ENCODE results near the gene SUCNR1. TPM values are rescaled to one million over a fixed set of nuclear protein-coding genes. Genes with fewer than 3 reads are reported as not detected.

The SUCNR1 gene
- total and polyA plus RNA-seq, 2 of the 13 experiments (the other 11 are each of a cell fraction or from before 2014, with no cell fraction given): 0.03 TPM; not detected in 1

DNA sequence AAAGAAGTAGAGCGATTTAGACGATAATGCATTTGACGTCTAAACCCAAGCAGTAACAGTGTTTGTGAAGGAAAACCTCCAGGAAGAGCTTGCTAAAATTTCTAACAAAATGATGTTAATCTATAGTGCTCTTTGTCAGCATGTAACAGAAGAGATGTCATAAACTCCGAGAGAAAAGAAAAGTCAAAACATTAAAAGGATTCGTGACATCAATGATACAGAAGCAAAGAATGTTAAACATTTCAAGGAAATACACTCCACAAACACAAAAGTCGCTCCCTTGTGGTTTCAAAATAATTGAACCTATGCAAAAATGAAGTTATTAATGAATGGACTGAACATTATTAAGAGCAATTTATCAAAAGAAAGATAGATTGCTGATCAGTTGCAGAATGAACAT lies 31.6 kb upstream of the SUCNR1 start:
- in situ Hi-C loops (cut with HindIII; ENCODE audit: extremely low pct_ligation_motif_present, low pct_unique_long_range_greater_than_20kb): loop anchor here (5.0 kb wide), 1 partner anchor 400 kb away; no protein-coding TSS in a partner anchor
- no TSS peak for BruUV-seq (replicated peaks)
- CTCF ChIA-PET (ENCODE audit: low intra/inter-chr PET ratio, low total read pairs): no interaction called here

More for the DNA sequence above, 31.6 kb upstream of the SUCNR1 start:
- DNase-seq (ENCODE audit: low spot score) (no peak), ATAC-seq (no peak), FAIRE-seq (no peak)
- H3K4me2 ChIP-seq (ENCODE audit: low read depth, low read length): no peak overlapping the region
- H3K27me3 ChIP-seq (ENCODE audit: control insufficient read depth in 1 of 2, insufficient read depth in 2 of 2, low read length in 2 of 2): no peaks in the 10 kb centered on the region
- no peaks in the 10 kb centered on the region for H3K36me3 ChIP-seq (replicated peaks in 1 of 2; ENCODE audit: control insufficient read depth in 1 of 2, insufficient read depth in 2 of 2, low read length in 2 of 2)
- intact Hi-C loops (cut with micrococcal nuclease; ENCODE audit: unreplicated experiment): no loop called here
- H3K27ac ChIP-seq (ENCODE audit: extremely low read length, insufficient read depth, low read length): no peak overlapping the region
- H4K20me1 ChIP-seq (ENCODE audit: insufficient read depth, low read length): no peaks in the 10 kb centered on the region
- no peaks in the 10 kb centered on the region for H3K9me3 ChIP-seq (ENCODE audit: low read length)
- WGBS (ENCODE audit: low lambda C conversion rate): 33% methylated on average over 6 of the region's 6 CpGs
- H3K79me2 ChIP-seq (ENCODE audit: insufficient read depth, low read length): no peaks in the 10 kb centered on the region
- POLR2A ChIA-PET: no interaction called here
- TF ChIP-seq NONO (IDR thresholded peaks at IDR 0.05) (no peak), NONO (CRISPR knock-in tag; conservative IDR thresholded peaks at IDR 0.05) (no peak), ZNF780A (CRISPR knock-in tag; IDR thresholded peaks at IDR 0.05) (no peak), ZNF343 (CRISPR knock-in tag; IDR thresholded peaks at IDR 0.05) (no peak), ZNF549 (CRISPR knock-in tag; IDR thresholded peaks at IDR 0.05) (no peak), ZNF296 (CRISPR knock-in tag; conservative IDR thresholded peaks at IDR 0.05) (no peak), ZNF446 (CRISPR knock-in tag; IDR thresholded peaks at IDR 0.05) (no peak), RFXANK (CRISPR knock-in tag; IDR thresholded peaks at IDR 0.05) (no peak), EHMT2 (IDR thresholded peaks at IDR 0.05; ENCODE audit: borderline replicate concordance, low read depth, low read length) (no peak), TOPORS (CRISPR knock-in tag; IDR thresholded peaks at IDR 0.05) (no peak), ZNF891 (CRISPR knock-in tag; IDR thresholded peaks at IDR 0.05) (no peak), U2AF1 (optimal IDR thresholded peaks at IDR 0.05; ENCODE audit: low read depth, low read length) (no peak), ZNF24 (IDR thresholded peaks at IDR 0.05) (no peak), ERF (CRISPR knock-in tag; IDR thresholded peaks at IDR 0.05) (no peak), KMT2A (CRISPR knock-in tag; IDR thresholded peaks at IDR 0.05) (no peak), BRCA1 (CRISPR knock-in tag; IDR thresholded peaks at IDR 0.05) (no peak)
- TF ChIP-seq, protein P1, sequence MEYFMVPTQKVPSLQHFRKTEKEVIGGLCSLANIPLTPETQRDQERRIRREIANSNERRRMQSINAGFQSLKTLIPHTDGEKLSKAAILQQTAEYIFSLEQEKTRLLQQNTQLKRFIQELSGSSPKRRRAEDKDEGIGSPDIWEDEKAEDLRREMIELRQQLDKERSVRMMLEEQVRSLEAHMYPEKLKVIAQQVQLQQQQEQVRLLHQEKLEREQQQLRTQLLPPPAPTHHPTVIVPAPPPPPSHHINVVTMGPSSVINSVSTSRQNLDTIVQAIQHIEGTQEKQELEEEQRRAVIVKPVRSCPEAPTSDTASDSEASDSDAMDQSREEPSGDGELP (IDR thresholded peaks at IDR 0.05; ENCODE audit: borderline replicate concordance, low read depth): no peak
- TF ChIP-seq, protein P2, sequence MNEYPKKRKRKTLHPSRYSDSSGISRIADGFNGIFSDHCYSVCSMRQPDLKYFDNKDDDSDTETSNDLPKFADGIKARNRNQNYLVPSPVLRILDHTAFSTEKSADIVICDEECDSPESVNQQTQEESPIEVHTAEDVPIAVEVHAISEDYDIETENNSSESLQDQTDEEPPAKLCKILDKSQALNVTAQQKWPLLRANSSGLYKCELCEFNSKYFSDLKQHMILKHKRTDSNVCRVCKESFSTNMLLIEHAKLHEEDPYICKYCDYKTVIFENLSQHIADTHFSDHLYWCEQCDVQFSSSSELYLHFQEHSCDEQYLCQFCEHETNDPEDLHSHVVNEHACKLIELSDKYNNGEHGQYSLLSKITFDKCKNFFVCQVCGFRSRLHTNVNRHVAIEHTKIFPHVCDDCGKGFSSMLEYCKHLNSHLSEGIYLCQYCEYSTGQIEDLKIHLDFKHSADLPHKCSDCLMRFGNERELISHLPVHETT (CRISPR knock-in tag; conservative IDR thresholded peaks at IDR 0.05): no peak
- TF ChIP-seq, protein P3, sequence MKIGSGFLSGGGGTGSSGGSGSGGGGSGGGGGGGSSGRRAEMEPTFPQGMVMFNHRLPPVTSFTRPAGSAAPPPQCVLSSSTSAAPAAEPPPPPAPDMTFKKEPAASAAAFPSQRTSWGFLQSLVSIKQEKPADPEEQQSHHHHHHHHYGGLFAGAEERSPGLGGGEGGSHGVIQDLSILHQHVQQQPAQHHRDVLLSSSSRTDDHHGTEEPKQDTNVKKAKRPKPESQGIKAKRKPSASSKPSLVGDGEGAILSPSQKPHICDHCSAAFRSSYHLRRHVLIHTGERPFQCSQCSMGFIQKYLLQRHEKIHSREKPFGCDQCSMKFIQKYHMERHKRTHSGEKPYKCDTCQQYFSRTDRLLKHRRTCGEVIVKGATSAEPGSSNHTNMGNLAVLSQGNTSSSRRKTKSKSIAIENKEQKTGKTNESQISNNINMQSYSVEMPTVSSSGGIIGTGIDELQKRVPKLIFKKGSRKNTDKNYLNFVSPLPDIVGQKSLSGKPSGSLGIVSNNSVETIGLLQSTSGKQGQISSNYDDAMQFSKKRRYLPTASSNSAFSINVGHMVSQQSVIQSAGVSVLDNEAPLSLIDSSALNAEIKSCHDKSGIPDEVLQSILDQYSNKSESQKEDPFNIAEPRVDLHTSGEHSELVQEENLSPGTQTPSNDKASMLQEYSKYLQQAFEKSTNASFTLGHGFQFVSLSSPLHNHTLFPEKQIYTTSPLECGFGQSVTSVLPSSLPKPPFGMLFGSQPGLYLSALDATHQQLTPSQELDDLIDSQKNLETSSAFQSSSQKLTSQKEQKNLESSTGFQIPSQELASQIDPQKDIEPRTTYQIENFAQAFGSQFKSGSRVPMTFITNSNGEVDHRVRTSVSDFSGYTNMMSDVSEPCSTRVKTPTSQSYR (CRISPR knock-in tag; IDR thresholded peaks at IDR 0.05; ENCODE audit: borderline replicate concordance): no peak
- H2AFZ ChIP-seq (ENCODE audit: low read length): no peak overlapping the region
- H3K4me1 ChIP-seq (ENCODE audit: insufficient read depth, low read length): peaks cover 6% of the 10 kb centered on the region; the same call in 1 of the 2 replicates
- H3K9ac ChIP-seq (ENCODE audit: insufficient read depth, low read depth, low read length): no peak overlapping the region
- no peak overlapping the region for H3K4me3 ChIP-seq (replicated peaks in 1 of 3; ENCODE audit: insufficient read depth in 1 of 3, low read depth in 2 of 3, low read length in 3 of 3)
